HG03196 (cell line): ENCODE results near the gene BIRC3.
"Not testable (repeated sequence)": the region's sequence is repeated elsewhere in the genome, so short reads cannot be mapped to it uniquely, and the experiment has no call there.

ENCODE experiments used
- ATAC-seq: cut with Tn5 transposase; IDR thresholded peaks from one replicate; pipeline ENCODE4 v1.9.1; 2021; ENCODE audit not compliant: unreplicated experiment

Gene BIRC3

DNA sequence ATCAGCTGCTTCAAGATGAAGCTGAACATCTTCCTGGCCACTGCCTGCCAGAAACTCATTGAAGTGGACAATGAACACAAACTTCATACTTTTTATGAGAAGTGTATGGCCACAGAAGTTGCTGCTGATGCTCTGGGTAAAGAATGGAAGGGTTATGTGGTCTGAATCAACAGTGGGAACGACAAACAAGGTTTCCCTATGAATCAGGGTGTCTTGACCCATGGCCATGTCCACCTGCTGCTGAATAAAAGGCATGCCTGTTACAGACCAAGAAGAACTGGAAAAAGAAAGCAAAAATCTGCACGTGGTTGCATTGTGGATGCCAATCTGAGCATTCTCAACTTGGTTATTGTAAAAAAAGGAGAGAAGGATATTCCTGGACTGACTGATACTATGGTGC is 22.2 kb upstream of the BIRC3 start:
- peak; percentile 39 for ATAC-seq

DNA sequence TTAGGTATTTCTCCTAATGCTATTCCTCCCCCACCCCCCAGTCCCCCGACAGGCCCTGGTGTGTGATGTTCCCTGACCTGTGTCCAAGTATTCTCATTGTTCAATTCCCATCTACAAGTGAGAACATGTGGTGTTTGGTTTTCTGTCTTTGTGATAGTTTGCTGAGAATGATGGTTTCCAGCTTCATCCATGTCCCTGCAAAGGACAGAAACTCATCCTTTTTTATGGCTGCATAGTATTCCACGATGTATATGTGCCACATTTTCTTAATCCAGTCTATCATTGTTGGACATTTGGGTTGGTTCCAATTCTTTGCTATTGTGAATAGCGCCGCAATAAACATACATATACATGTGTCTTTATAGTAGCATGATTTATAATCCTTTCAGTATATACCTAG is 20.5 kb upstream of the BIRC3 start:
- ATAC-seq: not testable (repeated sequence)

DNA sequence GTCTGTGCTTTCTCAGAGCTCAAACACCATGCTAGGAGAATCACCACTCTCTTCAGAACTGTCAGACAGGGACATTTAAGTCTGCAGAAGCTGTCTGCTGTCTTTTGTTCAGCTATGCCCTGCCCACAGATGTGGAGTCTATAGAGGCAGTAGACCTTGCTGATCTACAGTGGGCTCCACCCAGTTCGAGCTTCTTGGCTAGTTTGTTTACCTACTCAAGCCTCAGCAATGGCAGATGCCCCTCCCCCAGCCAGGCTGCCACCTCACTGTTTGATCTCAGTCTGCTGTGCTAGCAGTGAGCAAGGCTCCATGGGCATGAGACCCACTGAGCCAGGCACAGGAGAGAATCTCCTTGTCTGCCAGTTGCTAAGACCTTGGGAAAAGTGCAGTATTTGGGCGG is 16.4 kb upstream of the BIRC3 start:
- not testable (repeated sequence) for ATAC-seq

DNA sequence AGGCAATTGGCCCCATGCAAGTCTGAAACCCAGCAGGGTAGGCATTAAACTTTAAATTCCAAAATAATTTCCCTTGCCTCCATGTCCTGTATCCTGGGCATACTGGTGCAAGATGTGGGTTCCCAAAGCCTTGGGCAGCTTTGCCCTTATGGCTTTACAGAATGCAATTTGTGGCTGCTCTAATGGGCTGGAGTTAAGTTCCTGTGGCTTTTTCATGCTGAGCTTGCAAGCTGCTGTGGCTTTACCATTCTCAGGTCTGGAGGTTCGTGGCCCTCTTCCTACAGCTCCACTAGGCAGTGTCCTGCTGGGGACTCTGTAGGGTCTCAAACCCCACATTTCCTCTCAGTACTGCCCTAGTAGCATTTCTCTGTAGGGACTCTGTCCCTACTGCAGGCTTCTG is 15.0 kb upstream of the BIRC3 start:
- ATAC-seq: no peak

DNA sequence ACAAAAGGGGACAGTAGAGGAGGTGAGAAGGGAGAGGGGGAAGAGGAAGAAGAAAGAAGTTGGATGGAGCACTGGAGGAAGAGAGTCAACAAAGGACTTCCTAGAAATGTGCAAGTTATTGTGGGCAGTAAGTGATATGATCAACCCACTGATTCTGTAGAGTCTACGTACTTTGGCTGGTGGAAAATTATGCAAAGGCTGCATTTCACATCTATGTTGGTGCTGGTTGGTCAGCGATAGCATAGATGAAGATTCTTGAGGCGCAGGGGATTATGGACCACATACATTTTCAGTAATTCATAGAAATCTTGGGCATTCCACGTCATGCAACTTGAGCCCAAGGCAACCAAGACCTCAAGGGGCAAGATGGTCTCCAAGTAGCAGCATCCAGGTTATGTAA is 12.6 kb upstream of the BIRC3 start:
- ATAC-seq: no peak

DNA sequence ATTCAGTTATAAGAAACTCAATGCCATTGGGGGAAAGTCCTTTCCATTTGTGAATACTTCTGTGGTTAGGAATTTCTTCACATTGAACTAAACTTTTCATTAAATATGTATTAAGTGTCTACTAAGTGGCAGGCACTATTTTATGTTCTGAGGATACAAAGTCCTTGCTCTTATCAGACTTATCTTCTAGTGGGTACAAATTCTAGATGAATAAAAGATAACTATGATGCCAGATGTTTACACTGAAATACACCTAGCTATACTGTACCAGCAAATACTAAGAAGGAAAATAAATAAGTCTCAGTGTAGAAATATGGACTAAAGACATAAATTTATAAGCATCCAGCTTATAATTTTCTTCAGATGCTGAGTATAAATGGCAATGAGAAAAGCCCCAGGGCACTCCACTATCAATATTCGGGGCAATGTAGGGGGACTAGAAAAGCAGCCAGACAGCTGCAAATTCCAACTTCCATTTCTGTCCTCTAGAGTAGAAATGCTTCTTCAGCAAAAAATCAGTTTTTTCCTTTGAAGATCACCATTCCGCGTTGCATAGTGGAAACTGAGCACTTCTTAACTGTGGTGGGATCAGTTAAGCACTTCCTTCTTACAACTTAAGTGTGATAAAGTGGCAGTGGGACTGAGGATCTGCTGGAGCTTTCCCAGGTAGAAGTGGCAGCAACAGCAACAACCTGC is 11.8 kb upstream of the BIRC3 start:
- ATAC-seq: no peak

DNA sequence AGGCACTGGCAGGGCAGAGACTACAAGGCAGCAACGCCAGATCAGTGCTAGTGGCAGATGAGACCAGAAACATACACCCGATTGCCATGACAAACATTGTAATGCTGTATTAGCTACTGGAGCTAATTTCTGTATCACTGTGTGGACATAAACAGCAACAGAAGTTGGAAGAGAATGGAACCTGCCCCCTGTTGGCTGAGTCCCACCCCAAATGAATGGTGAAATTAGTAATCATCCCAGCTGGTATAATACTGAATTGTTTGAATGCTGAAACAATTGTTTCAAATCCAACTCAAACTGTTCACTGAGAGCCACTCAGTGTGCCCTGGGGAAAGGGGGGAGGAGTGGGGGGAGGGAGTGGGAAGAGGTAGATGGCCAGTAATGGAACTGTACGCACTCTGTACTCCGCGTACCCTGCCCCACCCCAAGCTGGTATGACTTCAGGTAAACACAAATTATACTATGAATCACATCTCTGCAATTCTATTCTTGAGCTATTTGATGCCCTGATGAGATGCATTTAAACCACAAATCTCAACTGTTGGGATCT is 11.2 kb upstream of the BIRC3 start:
- ATAC-seq: no peak

DNA sequence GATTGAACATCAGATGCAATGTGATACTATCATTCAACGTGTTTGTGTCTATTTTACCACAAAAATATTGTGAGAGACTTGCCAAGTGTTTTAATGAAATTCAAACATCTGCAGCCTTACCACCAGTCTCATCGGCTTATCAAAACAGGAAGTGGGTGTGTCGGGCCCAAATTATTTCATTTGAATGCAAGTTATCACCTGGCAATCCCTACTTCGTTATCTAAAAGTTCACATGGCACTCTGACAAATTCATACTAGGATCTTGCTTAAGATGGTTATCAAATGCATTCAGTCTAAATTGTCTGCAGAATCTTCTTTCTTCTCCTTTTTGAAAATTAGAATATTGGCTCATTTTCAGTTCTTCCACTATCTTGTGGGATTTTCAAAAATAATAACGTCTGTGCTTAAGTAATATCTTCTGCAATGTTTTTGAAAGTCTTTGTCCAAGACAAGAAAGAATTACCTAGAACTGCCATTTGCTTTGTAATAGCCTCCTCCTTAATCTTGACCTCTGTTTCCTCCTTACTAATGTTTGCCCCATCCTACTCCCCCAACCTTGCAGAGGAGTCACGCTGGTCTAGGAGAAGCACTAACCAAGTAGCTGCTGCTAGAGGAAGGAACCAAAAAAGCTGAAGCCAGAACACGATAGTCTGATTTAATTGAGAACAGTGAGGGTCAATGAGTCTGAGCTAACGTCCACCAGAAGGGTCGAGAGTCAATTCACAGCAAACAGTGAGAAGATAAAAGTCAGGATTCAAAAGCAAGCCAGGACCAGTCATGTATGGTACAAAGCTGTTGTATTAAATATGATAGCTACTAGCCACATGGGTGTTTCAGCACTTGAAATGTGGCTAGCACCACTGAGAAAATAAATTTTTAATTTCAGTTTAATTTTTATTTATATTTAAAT is 10.2 kb upstream of the BIRC3 start:
- ATAC-seq: no peak

DNA sequence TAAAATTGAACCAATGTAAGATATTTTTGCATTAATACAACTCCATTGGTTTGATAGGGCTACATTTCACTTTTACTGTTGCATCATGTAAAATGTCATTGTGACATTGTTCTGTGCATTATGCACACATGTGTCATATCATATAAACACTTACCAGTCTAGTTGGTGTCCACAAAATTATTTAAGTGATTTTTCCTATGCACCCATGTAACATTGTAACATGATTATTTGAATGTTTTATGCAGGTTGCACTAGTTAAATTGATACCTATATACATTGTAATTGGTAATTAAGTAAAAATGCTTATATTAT is 9.6 kb upstream of the BIRC3 start:
- no peak for ATAC-seq

DNA sequence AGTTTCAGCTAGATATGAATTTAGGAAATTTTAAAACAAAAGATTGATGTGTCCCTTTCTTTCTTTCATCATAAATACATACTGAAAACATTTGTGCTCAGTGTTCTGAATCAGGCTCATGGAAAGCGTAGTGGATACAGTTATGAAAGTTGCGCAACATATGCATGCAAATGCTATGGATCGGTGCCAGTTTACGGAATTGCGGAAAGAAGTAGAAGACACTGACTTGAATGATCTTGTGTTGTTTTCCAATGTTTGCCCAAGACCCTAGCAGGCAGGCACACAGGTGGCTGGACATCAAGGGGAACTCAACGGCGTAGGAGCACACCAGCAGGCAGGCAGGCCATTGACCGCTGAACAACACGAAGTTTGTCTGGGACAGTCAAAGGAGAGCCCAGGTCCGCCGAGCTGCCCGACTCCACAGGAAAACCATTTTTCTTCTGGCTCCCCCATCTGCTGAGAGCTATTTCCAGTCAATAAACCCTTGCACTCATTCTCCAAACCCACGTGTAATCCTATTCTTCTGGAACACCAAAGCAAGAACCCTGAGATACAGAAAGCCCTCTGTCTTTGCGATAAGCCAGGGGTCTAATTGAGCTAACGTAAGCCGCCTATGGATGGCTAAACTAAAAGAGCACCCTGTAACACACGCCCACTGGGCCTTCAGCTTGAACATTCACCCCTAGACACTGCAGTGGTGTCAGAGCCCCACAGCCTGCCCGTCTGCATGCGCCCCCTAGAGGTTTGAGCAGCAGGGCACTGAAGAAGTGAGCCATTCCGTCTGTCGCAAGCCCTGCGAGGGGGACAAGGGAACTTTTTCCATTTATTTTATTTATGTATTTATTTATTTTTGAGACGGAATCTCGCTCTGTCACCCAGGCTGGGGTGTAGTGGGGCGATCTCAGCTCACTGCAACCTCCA is 7.4 kb upstream of the BIRC3 start:
- ATAC-seq: no peak

DNA sequence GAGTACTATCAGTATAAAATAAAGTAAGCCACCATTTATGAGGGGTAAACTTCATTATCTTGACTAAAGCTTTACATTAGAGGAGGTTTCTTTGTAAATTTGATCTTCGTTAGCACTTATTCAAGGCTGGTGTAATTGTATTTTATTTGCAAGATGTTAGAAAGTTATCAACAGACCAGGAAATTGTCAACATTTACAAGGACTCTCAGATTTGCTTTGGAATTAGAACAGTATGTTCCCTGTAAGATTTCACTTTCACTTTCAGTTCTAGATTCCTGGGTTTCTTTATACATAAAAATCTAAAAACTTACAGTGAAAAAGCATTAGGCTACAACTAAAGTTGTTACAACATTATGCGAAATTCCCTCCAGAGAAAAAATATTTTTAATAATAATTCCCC is 4.6 kb upstream of the BIRC3 start:
- no peak for ATAC-seq

DNA sequence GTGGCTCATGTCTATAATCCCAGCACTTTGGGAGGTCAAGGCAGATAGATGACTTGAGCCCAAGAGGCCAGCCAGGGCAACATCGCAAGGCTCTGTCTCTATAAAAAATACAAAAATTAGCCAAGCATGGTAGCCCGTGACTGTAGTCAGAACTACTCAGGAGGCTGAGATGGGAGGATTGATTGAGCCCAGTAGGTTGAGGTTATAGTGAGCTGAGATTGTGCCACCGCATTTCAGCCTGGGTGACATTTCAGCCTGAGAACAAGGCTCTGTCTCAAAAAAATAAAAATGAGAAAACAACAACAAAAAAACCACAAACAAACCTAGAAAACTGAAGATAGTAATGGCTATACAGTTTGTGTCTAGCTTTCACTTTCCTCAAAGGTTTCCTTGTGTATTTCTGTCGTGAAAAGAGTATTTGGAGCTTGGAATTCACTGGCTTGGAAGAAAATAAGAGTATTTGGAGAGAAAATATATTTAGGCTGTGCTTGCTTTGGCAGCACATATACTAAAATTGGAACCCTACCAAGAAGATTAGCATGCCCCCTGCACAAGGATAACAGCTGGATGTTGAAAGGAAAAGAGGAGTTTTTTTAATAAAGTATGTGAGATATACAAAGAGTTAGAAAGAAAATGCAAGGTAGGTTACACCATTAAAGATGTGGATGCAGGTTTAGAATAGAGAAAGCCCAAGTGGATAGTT is 3.9 kb upstream of the BIRC3 start:
- no peak for ATAC-seq

DNA sequence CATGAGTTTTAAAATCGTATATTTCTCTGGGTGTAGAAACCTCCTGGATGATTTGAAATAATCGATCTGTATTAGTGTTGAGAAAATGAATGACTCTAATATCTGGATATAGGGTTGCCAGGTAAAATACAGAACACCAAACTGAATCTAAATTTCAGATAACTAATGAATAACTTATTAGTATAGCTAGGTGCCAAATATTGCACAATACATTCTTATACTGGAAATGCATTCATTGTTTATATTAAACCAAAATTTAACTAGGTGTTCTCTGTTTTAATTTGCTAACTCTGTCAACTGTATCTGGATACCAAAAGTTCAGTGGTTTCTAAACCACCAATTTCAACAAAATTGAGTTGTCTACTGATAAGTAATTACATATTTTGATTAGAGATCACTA is 2.5 kb upstream of the BIRC3 start:
- no peak for ATAC-seq

DNA sequence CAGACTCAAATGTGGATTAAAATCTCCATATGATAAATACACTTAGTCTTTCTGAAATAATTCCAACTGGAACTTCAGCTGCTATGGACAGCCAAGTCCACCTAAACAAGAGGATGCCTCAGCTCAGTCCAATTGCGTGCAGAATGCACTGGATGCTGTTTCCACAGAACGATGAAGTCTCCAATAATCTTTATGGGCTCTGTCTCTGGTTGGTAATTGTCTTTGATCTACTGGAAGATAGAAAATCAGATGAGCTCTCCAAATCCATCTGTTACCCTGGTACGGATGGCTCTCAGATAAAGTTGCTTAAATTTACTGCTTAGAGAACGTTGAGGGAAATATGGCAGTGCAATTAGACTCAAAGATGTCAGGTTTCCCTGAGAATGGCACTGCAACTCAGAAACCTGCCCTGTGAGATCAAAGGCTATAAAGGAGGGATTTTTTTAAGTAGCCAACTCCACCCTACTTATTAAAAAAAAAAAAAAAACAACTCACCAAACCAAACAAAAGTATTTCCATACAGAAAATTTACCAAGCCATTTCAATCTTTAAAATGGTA is 859 bp upstream of the BIRC3 start:
- no peak for ATAC-seq

DNA sequence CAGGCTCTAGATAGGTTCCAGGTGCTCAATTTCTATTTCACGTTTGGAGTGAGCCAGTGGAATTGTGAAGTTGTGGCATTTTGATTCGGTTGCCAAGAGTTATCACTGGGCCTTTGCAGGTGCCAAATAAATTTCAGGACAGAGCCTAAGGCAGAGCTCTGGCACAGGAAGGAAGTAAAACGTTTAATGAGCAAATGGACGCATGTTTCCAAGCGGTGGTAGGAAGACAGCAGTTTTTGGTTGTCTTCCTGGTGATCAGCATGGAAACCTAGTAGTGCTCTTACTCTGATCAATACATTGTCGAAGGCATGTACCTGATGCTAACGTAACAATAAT is 452 bp downstream of the BIRC3 start:
- ATAC-seq: no peak

DNA sequence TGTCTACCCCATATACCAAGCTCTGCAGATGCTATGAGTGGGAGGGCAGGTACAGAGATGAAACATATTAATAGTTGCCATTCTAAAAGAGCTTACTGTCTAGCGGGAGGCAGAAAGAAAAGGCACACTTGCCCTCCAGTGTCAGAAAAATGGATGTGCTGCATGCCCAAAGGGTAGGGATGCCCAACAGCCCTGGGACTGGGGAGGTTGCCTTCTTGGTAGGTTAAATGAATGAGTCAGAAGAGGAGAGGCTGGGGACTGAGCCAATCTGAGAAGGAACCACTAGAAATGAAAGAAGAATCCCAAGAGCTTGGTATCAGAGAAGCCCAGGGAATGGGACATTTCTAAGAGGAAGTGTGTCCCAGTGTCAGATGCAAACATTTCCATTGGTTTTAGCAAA is 1.2 kb downstream of the BIRC3 start:
- ATAC-seq: no peak

DNA sequence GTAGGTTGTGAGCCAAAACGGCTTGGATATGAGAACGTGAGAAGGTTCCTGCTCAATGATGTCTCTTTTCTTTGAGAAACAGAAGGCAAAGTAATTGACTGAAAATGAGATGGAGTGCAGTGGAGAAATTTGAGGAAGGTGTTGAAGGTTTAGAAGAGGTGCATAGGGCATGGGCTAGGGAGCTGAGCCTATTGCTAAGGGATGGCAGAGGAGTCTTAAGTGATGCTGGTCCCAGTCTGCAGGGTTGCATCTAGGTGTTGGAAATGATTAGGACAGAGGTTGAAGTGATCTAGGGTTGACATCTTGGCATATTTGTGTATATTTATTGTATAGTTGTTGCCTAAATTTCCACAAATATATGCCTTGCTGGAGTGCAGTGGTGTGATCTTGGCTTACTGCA is 2.3 kb downstream of the BIRC3 start:
- no peak for ATAC-seq

DNA sequence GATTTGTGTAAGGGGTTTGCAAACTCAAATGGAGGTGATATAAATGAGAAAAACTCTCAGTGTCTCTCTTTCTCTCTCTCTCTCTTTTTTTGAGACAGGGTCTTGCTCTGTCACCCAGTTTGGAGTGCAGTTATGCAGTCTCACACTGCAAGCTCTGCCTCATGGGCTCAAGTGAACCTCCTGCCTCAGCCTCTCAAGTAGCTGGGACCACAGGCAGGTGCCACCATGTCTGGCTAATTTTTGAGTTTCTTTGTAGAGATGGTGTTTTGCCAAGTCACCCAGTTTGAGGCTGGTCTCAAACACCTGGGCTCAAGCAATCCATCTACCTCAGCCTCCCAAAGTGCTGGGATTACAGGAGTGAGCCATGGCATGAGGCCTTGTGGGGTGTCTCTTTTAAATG is 2.9 kb downstream of the BIRC3 start:
- ATAC-seq: no peak

DNA sequence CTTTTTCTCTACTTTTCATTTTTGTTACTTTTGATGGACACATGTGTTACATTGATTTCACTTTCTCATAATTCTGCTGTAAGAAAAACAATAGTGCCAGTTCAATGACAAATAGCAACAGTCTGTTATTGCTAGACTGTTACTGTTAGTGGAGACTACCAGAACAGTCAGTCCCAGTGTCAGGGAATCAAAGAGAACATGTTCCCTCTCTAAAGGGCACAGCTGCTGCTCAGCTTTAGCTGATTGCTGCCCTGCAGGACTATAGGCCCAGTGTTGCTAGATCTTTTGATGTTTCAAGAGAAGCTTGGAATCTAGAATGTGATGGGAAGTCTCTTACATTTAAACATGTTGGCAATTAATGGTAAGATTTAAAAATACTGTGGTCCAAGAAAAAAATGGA is 3.4 kb downstream of the BIRC3 start:
- ATAC-seq: no peak

DNA sequence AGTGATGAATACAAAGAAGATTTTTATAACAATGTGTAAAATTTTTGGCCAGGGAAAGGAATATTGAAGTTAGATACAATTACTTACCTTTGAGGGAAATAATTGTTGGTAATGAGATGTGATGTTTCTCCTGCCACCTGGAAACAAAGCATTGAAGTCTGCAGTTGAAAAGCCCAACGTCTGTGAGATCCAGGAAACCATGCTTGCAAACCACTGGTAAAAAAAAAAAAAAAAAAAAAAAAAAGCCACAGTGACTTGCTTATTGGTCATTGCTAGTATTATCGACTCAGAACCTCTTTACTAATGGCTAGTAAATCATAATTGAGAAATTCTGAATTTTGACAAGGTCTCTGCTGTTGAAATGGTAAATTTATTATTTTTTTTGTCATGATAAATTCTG is 5.3 kb downstream of the BIRC3 start:
- no peak for ATAC-seq
